K562 (cell line): ENCODE results near the gene MSTO1. TPM values are rescaled to one million over a fixed set of nuclear protein-coding genes. Genes with fewer than 3 reads are reported as not detected.

Experiments used
- ARID1B ChIP-seq: fragments of 450-650 bp; IDR thresholded peaks from 2 replicates; pipeline ENCODE4 v1.6.1; 2016; ENCODE audit warnings: antibody characterized with exemption, mild to moderate bottlenecking, inconsistent platforms
- REST ChIP-seq, 2 experiments: fragments of 450-650 bp; formaldehyde crosslinking in 1 of 2; IDR thresholded peaks; 2 replicates each; pipeline versions ENCODE4 v1.4.0 to v1.6.1; 2014 to 2020; ENCODE audit warnings: mild to moderate bottlenecking in 2 of 2, borderline replicate concordance in 1 of 2, low read depth in 1 of 2
- polyA plus RNA-seq, 8 experiments: library from polyadenylated mRNA; depleted of rRNA in 4 of 8; stranded (reverse) in 5 of 8; unstranded in 3 of 8; fragments of >200 nt; fragmentation: Nextera tagmentation in 2 of 8; fragmentation: Illumina TruSeq in 1 of 8; extraction: Ambion mirVana in 2 of 8; extraction: Trizol in 1 of 8; gene quantifications; 2 replicates each; pipeline versions ENCODE4 v1.2.1 to v1.2.3, GENCODE V29; 2011 to 2014; ENCODE audit warnings: inconsistent platforms in 1 of 8, missing spikeins in 1 of 8
- total RNA-seq, 7 experiments: library from RNA; depleted of rRNA in 6 of 7; stranded (reverse); fragments of >200 nt in 6 of 7; fragmentation: Illumina TruSeq in 2 of 7; extraction: Trizol in 2 of 7; gene quantifications; 2 replicates each; pipeline versions ENCODE4 v1.2.1 to v1.2.3, GENCODE V29; 2011 to 2021; ENCODE audit warnings: low replicate concordance in 1 of 7

Gene MSTO1
- total and polyA plus RNA-seq, 9 of the 15 experiments (the other 6 are each of a cell fraction or from before 2014, with no cell fraction given) = 18.8 to 71.1 (median 47.3) TPM

- peak; percentile 32; the same call in 1 of the 2 replicates for TF ChIP-seq REST (IDR thresholded peaks at IDR 0.05; ENCODE audit: borderline replicate concordance)
- TF ChIP-seq REST (CRISPR knock-in tag; IDR thresholded peaks at IDR 0.05; ENCODE audit: low read depth) = no peak
- peak; percentile 10; the same call in 1 of the 2 replicates for TF ChIP-seq ARID1B
Observed at GRCh38 chr1:155648207-155649147, 38.5 kb downstream of the MSTO1 start (continued).
